ENCODE data around the gene DNAJC2. TPM values are rescaled to one million over a fixed set of nuclear protein-coding genes. Genes with fewer than 3 reads are reported as not detected.

The DNAJC2 gene
- total and polyA plus RNA-seq, 2 donors from 2014 or later = 14.4 to 20.9 TPM

DNA sequence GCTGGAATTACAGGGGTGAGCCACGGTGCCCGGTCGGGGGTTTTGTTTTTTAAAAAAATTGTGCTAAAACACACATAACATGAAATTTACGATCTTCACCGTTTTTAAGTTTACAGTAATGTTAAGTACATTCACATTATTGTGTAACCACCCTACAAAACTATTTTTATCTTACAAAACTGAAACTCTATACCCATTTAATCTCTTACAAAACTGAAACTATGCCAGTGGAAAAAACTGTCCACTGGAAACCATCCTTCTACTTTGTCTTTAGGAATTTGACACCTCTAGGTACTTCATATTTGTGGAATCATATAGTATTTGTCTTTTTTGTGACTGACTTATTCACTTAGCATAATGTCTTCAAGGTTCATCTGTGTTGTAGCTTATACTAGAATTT lies 1.8 kb upstream of the DNAJC2 start:
- Histone ChIP-seq H3K27me3 (ENCODE audit: control insufficient read depth, insufficient read depth, low read length) (no peaks in the 10 kb centered on the region), H3K9ac (ENCODE audit: low read length in 3 of 3) (no peak overlapping the region), H3K4me1 (ENCODE audit: control insufficient read depth in 2 of 3, insufficient read depth in 2 of 3, low read depth in 1 of 3, low read length in 3 of 3) (peaks cover 3 to 23% (median 8%) of the 10 kb centered on the region in 3 donors), H3K9me3 (ENCODE audit: control insufficient read depth in 2 of 3, insufficient read depth in 1 of 3, low read length in 3 of 3) (no peaks in the 10 kb centered on the region), H3K4me3 (ENCODE audit: low read length in 3 of 3) (no peak overlapping the region), H3K36me3 (ENCODE audit: control insufficient read depth in 2 of 3, insufficient read depth in 3 of 3, low read length in 3 of 3) (no peaks in the 10 kb centered on the region), H3K27ac (ENCODE audit: low read depth in 2 of 2, low read length in 2 of 2) (no peak overlapping the region)
- intact Hi-C loops (cut with DNase I) = no loop called here
- FAIRE-seq (no peak), DNase-seq (no peak)
- no peak for TF ChIP-seq CTCF (IDR thresholded peaks at IDR 0.05; ENCODE audit: borderline replicate concordance, extremely low read depth, insufficient read depth)

DNA sequence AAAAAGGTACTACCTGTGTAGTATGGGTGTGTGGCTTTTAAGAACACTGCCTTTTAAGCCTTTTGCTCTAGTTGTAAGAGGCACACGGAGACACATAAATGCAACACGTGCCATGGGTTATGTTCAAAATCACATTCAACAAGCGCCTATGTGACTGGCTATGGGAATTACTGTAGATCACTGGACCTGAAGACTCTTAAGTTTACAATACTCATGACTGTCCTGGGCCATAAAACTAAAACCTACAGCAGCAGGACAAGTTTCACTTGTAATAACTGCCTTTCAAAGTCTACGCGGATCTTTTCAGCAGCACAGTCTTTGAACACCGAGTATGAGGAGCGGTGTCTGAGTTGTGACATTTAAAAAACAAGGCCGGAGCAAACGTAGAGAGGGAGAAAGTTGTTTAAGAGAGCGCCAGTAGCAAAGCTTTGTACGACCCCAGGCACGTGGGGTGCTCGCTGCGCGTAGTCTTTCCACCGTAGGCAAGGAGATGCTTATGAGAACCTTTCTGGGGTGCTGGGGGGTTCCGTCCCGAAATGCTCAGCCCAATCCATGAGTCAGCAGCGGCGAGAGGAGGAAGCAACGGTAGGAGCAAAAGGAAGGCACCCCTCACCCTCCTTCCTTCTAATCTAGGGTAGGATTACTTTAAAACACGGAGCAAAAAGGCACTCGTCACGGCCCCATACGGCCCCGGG lies 662 bp downstream of the DNAJC2 start:
- H3K36me3 ChIP-seq (ENCODE audit: control insufficient read depth in 2 of 3, insufficient read depth in 3 of 3, low read length in 3 of 3) = peaks cover 0 to 8% (median 5%) of the 10 kb centered on the region in 3 donors
- peaks cover 3 to 18% (median 8%) of the 10 kb centered on the region in 3 donors for H3K4me1 ChIP-seq (ENCODE audit: control insufficient read depth in 2 of 3, insufficient read depth in 2 of 3, low read depth in 1 of 3, low read length in 3 of 3)
- no peaks in the 10 kb centered on the region for H3K27me3 ChIP-seq (ENCODE audit: control insufficient read depth, insufficient read depth, low read length)
- peak overlapping the region; percentile 51 to 56 for H3K27ac ChIP-seq (ENCODE audit: low read depth in 2 of 2, low read length in 2 of 2)
- H3K9ac ChIP-seq (ENCODE audit: low read length in 3 of 3) = peak overlapping the region; percentile 81 to 91 (median 81)
- TF ChIP-seq CTCF (IDR thresholded peaks at IDR 0.05; ENCODE audit: borderline replicate concordance, extremely low read depth, insufficient read depth) = no peak
- intact Hi-C loops (cut with DNase I) = no loop called here
- FAIRE-seq = no peak
- no peaks in the 10 kb centered on the region for H3K9me3 ChIP-seq (ENCODE audit: control insufficient read depth in 2 of 3, insufficient read depth in 1 of 3, low read length in 3 of 3)
- peak in 3 of 5 donors; percentile 47 to 60 (median 55) for DNase-seq
- H3K4me3 ChIP-seq (ENCODE audit: low read length in 3 of 3) = peak overlapping the region; percentile 91 to 94 (median 94)

- H3K9ac ChIP-seq (ENCODE audit: low read length in 3 of 3) = peak overlapping the region in 1 of 3 donors; percentile 91
- H3K27me3 ChIP-seq (ENCODE audit: control insufficient read depth, insufficient read depth, low read length) = no peaks in the 10 kb centered on the region
- DNase-seq (no peak), FAIRE-seq (no peak)
- H3K4me1 ChIP-seq (ENCODE audit: control insufficient read depth in 2 of 3, insufficient read depth in 2 of 3, low read depth in 1 of 3, low read length in 3 of 3) = peaks cover 3 to 13% (median 8%) of the 10 kb centered on the region in 3 donors
- peaks cover 0 to 8% (median 5%) of the 10 kb centered on the region in 3 donors for H3K36me3 ChIP-seq (ENCODE audit: control insufficient read depth in 2 of 3, insufficient read depth in 3 of 3, low read length in 3 of 3)
- no peak for TF ChIP-seq CTCF (IDR thresholded peaks at IDR 0.05; ENCODE audit: borderline replicate concordance, extremely low read depth, insufficient read depth)
- peak overlapping the region; percentile 91 to 94 (median 94) for H3K4me3 ChIP-seq (ENCODE audit: low read length in 3 of 3)
- intact Hi-C loops (cut with DNase I) = no loop called here
- no peaks in the 10 kb centered on the region for H3K9me3 ChIP-seq (ENCODE audit: control insufficient read depth in 2 of 3, insufficient read depth in 1 of 3, low read length in 3 of 3)
- H3K27ac ChIP-seq (ENCODE audit: low read depth in 2 of 2, low read length in 2 of 2) = no peak overlapping the region
Observed at GRCh38 chr7:103343332-103343731, 1.2 kb downstream of the DNAJC2 start.
